ENCODE measurements around the gene NR4A2.
"Not testable (repeated sequence)": the region's sequence is repeated elsewhere in the genome, so short reads cannot be mapped to it uniquely, and the experiment has no call there.

Gene NR4A2

GRCh38 chr2:156320486-156321098 lies 11.9 kb downstream of the NR4A2 start:
- DNase-seq = no peak

DNA sequence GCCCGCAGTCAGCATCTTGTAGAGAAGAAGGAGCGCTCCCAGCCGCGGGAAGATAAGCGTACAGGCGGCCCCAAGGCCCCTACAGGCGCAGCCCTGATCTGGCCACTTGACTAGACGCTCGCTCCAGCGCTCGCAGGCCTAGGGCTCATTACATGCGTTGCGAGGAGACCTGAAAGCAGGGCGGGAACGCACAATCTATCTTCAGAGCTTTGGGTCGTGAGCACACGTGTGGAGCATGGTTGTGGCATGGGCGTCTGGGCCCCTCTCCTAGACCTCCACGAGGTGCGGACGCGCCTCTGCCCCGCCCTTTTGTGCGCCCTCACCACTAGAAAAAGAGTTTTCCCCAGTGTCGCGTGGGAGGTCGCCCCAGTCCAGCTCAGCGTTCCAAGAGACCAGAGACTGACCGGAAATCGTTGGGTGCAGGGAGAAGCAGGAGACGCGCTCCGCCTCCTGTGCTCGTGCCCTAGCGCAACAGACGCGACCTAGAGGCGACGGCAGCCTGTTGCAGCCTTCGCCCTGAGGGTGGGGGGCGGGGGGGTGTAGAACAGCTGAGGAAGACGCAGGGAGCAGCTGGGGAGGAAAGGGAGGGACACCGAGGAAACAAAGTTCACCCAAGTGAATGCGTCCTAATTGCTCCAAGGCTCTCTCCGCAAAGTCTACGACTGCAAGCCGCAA lies 12.6 kb downstream of the NR4A2 start:
- peak; percentile 77 for DNase-seq

DNA sequence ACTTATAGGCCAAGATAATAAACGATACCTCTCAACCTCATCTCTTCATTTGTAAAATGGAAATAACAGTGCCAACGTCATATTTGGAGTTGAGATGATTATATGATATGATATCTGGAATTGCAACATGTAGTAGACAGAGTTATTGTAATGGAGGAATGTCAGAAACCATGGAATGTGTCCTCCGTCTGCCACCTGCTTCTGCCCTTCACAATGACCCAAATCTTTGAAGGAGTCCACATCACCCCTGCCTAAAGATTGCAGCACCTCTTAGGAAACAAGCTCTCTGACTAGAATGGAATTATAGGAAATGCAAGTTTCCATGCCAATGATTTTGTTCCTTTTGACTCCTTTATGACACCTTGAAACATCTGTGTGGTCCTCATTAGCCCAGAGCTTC lies 14.9 kb downstream of the NR4A2 start:
- DNase-seq = no peak

GRCh38 chr2:156311976-156312375 lies 20.5 kb downstream of the NR4A2 start:
- DNase-seq = no peak

DNA sequence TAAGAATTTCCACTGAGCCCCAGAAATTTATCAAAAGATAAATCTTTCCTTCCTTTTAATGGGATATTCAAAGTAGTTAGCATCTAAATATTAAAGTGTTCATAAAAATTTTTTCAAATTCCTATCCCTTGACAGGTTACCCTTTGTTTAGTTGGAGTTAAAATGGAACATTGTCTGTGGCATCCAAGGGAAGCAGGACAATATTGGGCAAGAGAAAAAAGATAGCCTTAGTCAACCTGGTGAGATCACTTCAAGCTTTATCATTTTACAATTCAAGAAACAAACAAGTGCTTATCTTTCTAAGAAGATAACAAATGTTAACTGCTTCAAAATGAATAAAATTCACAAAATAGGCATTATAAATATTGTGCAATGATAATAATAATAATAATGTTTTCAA lies 21.7 kb downstream of the NR4A2 start:
- no peak for DNase-seq

GRCh38 chr2:156309917-156310316 lies 22.6 kb downstream of the NR4A2 start:
- DNase-seq = no peak

DNA sequence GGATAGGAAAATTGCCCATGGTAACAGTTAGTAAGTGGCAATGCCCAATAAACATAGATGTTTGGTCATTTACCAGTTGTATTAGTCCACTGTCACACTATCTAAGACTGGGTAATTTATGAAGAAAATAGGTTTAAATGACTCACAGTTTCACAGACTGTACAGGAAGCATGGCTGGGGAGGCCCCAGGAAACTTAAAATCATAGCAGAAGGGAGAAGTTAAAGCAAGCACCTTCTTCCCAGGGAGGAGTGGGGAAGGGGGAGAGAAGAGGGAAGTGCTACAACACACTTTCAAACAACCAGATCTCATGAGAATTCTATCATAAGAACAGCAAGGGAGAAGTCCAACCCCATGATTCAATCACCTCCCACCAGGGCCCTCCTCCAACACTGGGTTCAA lies 23.4 kb downstream of the NR4A2 start:
- no peak for DNase-seq

- DNase-seq = no peak
Measured at GRCh38 chr2:156306821-156307220, 25.7 kb downstream of the NR4A2 start.

GRCh38 chr2:156305121-156305520 lies 27.4 kb downstream of the NR4A2 start:
- DNase-seq = no peak

DNA sequence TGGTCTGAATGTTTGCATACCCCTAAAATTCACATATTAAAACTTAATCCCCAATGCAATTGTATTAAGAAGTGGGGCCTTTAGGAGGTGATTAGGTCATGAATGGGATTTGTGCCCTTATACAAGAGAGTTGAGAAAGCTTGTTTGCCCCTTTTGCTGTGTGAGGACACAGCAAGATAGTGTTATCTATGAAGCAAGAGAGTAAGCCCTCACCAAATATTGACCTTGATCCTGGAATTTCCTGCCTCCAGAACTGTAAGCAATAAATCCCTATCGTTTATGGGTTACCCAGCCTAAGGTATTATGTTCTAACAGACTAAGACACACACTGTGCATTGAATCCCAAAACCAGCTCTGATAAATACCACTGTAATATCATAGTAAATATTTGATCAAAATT lies 32.2 kb downstream of the NR4A2 start:
- no peak for DNase-seq

DNA sequence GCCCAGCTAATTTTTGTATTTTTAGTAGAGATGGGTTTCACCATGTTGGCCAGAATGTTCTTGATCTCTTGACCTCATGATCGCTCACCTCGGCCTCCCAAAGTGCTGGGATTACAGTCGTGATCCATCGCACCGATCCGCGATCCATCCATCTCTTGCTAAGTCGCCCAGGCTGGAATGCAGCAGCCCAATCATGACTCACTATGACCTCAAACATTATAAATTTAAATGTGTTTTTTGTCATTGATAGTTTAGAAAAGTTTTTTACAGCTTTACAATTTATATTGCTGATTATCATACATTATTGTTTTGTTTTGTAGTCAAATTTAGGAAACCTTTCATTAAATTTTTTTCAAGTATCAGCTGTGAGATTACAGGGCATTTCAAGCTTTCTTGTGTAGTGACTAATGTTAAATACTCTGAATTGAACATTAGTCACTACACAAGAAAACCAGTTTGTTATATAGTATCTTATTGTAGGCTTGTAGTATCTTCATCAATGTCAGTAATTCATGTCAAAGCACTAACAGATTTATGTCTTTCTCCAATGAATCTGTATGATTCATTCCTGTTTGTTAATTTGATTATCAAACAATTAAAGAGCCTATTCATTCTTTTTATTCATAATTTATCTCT lies 37.5 kb downstream of the NR4A2 start:
- no peak for DNase-seq

- DNase-seq = not testable (repeated sequence)
Measured at GRCh38 chr2:156293382-156293781, 39.1 kb downstream of the NR4A2 start.

DNA sequence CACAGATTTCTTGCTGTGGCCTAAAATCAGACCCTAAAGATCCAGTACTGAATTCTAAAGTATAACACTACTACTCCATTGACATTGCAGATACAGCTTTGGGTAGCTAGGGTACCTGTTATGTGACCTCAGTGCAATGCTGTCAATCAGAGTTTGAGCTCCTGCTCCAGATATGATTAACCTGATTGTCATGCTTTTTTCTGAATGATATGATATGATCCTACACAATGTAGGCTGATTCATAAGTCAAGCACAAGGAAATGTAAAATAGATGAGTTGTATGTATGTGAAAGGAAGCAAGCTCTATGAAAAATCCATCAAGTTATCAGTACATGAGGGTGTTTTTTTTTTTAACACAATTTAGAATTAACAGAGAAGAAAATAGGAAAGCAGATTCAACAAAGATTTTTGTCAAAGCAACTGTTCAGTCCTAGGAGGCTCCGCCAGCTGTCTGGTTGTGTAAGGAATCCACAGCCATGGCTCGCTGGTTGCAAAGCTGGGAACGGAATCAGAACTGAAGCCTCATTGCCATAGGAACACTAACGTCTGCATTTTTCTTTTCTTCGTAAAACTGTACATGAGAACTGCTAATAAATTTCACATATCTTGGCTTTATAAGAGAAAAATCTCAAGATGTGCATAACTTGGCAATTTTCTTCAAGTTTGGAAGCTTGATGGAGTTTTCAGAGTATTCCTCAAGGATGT lies 52.9 kb downstream of the NR4A2 start:
- no peak for DNase-seq

Measured in islet precursor cell (in vitro differentiated cells).